Mesendoderm (in vitro differentiated cells): ENCODE results near the gene MYO1E.
"Not testable (repeated sequence)": the region's sequence is repeated elsewhere in the genome, so short reads cannot be mapped to it uniquely, and the experiment has no call there.

Source experiments
- DNase-seq: peaks from one replicate; pipeline ENCODE4 v3.0.0; 2013
- H2AK5ac ChIP-seq: 2 replicates; pipeline ENCODE4 v1.6.1; 2013; ENCODE audit warnings: low read length, inconsistent platforms
- H2BK120ac ChIP-seq: 2 replicates; pipeline ENCODE4 v1.6.1; 2013; ENCODE audit warnings: low read depth, mild to moderate bottlenecking, low read length, moderate library complexity, mixed read lengths
- H2BK15ac ChIP-seq: replicated peaks from 2 replicates; pipeline ENCODE4 v1.6.1; 2013; ENCODE audit warnings: low read depth, mild to moderate bottlenecking, moderate library complexity
- H2BK5ac ChIP-seq: 2 replicates; pipeline ENCODE4 v1.6.1; 2013; ENCODE audit warnings: low read length, inconsistent platforms
- H3K18ac ChIP-seq: 2 replicates; pipeline ENCODE4 v1.6.1; 2013; ENCODE audit warnings: mild to moderate bottlenecking, low read length, mixed read lengths
- H3K23ac ChIP-seq: one replicate; pipeline ENCODE4 v1.6.1; 2013; ENCODE audit warnings: low read length
- H3K27ac ChIP-seq: 2 replicates; pipeline ENCODE4 v1.5.1; 2013; ENCODE audit warnings: low read depth, mild to moderate bottlenecking, inconsistent platforms, low read length, moderate library complexity
- H3K27me3 ChIP-seq: 2 replicates; pipeline ENCODE4 v1.6.1; 2013; ENCODE audit warnings: low read length, control low read depth, mild to moderate bottlenecking, inconsistent platforms; ENCODE audit not compliant: insufficient read depth, poor library complexity
- H3K36me3 ChIP-seq: 2 replicates; pipeline ENCODE4 v1.6.1; 2013; ENCODE audit warnings: low read length, inconsistent platforms; ENCODE audit not compliant: control insufficient read depth, insufficient read depth
- H3K4ac ChIP-seq: one replicate; pipeline ENCODE4 v1.6.1; 2013; ENCODE audit warnings: low read depth, mild to moderate bottlenecking, low read length, moderate library complexity
- H3K4me1 ChIP-seq: 2 replicates; pipeline ENCODE4 v1.6.1; 2013; ENCODE audit warnings: low read depth, low read length, inconsistent platforms; ENCODE audit not compliant: control insufficient read depth
- H3K4me2 ChIP-seq: 2 replicates; pipeline ENCODE4 v1.6.1; 2013; ENCODE audit warnings: low read length
- H3K4me3 ChIP-seq: 2 replicates; pipeline ENCODE4 v1.5.1; 2013; ENCODE audit warnings: mild to moderate bottlenecking, low read length
- H3K56ac ChIP-seq: one replicate; pipeline ENCODE4 v1.6.1; 2013; ENCODE audit warnings: low read length
- H3K79me1 ChIP-seq: 2 replicates; pipeline ENCODE4 v1.6.1; 2013; ENCODE audit warnings: low read length, inconsistent platforms
- H3K79me2 ChIP-seq: 2 replicates; pipeline ENCODE4 v1.6.1; 2013; ENCODE audit warnings: mild to moderate bottlenecking, low read length; ENCODE audit not compliant: control insufficient read depth, insufficient read depth
- H3K9ac ChIP-seq: 2 replicates; pipeline ENCODE4 v1.6.1; 2013; ENCODE audit warnings: low read length, inconsistent platforms
- H4K5ac ChIP-seq: one replicate; pipeline ENCODE4 v1.6.1; 2013; ENCODE audit warnings: low read length
- H4K8ac ChIP-seq: one replicate; pipeline ENCODE4 v1.6.1; 2013; ENCODE audit warnings: low read depth, mild to moderate bottlenecking, control low read depth, low read length, moderate library complexity
- WGBS: extraction: QIAGEN DNeasy Blood & Tissue Kit; methylation state at CpG from one replicate; pipeline ENCODE4 v1.1.7; 2013; ENCODE audit warnings: low lambda C conversion rate, missing lambda C conversion rate; ENCODE audit not compliant: insufficient coverage; ENCODE audit errors: extremely low coverage; 5-methylcytosine and 5-hydroxymethylcytosine counted together

Gene MYO1E

DNA sequence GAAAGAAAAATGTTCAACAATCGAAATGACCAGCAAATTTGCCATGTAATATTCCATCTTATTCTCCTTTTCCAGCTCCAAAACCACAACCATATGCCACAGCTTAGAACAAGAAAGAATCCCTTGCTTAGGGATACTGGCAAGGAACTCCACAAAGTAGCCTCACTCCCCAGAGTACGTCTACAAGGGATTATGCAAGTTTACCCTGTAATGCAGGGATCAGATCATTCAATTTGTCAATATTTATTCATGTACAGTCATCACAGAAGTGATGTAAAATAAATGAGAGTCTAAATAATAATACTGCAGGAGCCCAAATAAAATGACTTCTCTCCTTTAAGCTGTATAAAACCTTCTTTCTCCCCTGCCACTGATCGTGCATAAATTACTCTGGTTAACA lies 23.5 kb upstream of the MYO1E start:
- Histone ChIP-seq H3K79me1 (no peaks in the 10 kb centered on the region), H3K4me2 (no peak overlapping the region), H2AK5ac (no peak overlapping the region), H2BK120ac (no peak overlapping the region), H3K36me3 (no peaks in the 10 kb centered on the region), H3K4me3 (no peak overlapping the region), H3K4ac (no peak overlapping the region), H3K23ac (no peak overlapping the region), H3K4me1 (no peaks in the 10 kb centered on the region), H2BK15ac (no peak overlapping the region), H2BK5ac (no peak overlapping the region), H3K79me2 (no peaks in the 10 kb centered on the region), H3K18ac (no peak overlapping the region), H3K9ac (no peak overlapping the region), H4K5ac (no peak overlapping the region), H3K27ac (no peak overlapping the region), H4K8ac (no peak overlapping the region), H3K56ac (no peak overlapping the region), H3K27me3 (no peaks in the 10 kb centered on the region)
- no peak for DNase-seq
- WGBS = no CpG with 5 or more reads among the region's 3 CpGs

DNA sequence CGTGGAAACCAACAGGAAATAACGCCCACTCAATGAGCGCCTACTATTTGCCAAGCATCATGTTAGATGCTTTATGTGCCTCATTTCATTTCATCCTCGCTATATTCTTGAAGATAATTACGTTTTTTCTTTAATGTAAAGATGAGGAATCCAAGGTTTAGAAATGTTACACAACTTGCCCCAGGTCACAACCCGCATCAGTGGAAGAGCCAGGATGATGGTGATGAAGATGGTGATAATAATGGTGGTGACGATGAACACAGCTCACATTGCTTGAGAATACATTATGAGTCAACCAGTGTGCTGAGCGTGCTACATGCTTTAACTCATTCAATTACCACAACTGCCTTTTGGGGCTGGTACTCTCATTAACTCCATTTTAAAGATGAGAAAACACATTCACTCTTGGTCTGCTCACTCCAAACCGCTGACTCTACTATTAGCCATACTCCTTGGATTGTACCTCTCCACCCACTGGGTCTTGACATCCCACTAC lies 21.5 kb upstream of the MYO1E start:
- Histone ChIP-seq H2AK5ac (no peak overlapping the region), H4K5ac (no peak overlapping the region), H3K79me1 (no peaks in the 10 kb centered on the region), H3K79me2 (no peaks in the 10 kb centered on the region), H3K56ac (no peak overlapping the region), H4K8ac (no peak overlapping the region), H2BK15ac (no peak overlapping the region), H3K4me2 (no peak overlapping the region), H3K4me1 (no peaks in the 10 kb centered on the region), H3K4me3 (no peak overlapping the region), H3K27me3 (no peaks in the 10 kb centered on the region), H2BK5ac (no peak overlapping the region), H2BK120ac (no peak overlapping the region), H3K23ac (no peak overlapping the region), H3K27ac (no peak overlapping the region), H3K36me3 (no peaks in the 10 kb centered on the region), H3K9ac (no peak overlapping the region), H3K4ac (no peak overlapping the region), H3K18ac (no peak overlapping the region)
- no CpG with 5 or more reads among the region's 9 CpGs for WGBS
- DNase-seq = no peak

DNA sequence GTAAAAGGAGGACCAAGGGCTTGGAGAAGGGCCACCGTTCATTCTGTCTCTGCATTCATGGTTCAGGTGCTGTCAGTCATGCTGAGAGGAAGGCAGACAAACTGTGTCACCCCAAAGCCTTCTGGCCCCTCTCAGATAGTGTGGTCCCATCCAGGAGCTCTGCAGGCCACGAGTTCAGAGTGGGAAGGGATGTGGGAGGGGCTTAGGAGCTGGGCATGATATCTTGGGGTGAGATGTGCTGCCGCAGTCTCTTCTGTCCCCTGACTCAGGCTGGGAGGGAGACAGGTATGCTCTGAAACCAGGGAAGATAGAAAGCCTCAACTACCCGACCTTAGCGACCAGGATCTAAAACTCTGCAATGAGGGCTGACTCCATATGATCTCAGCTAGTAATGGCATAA lies 19.6 kb upstream of the MYO1E start:
- Histone ChIP-seq H2BK5ac (no peak overlapping the region), H3K9ac (no peak overlapping the region), H2BK15ac (no peak overlapping the region), H3K18ac (no peak overlapping the region), H3K4ac (no peak overlapping the region), H3K4me3 (no peak overlapping the region), H3K4me2 (no peak overlapping the region), H3K79me2 (no peaks in the 10 kb centered on the region), H3K56ac (no peak overlapping the region), H2AK5ac (no peak overlapping the region), H3K36me3 (no peaks in the 10 kb centered on the region), H3K27me3 (no peaks in the 10 kb centered on the region), H4K8ac (no peak overlapping the region), H3K27ac (no peak overlapping the region), H3K79me1 (no peaks in the 10 kb centered on the region), H3K23ac (no peak overlapping the region), H4K5ac (no peak overlapping the region), H3K4me1 (no peaks in the 10 kb centered on the region), H2BK120ac (no peak overlapping the region)
- no CpG with 5 or more reads among the region's 5 CpGs for WGBS
- DNase-seq = no peak

DNA sequence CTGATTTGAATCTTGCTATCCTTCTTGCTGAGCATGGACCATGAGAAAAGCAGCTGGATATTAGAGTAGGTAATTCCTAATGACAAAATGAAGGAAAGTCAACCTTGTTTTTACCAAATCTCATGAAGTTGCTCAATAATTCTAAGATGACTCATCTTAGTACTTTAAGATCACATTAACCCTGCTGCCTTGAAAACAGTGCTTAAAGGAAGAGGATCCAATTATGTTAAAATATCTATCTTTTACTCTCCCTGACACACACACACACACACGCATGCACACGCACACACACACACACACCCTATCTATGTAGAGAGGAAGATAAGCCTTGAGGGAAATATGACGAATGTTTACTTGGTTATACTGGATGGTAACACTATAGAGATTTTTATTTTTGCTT lies 16.0 kb upstream of the MYO1E start:
- no peak for DNase-seq
- H2BK120ac ChIP-seq = no peak overlapping the region
- no peak overlapping the region for H3K27ac ChIP-seq
- H3K4me3 ChIP-seq = no peak overlapping the region
- H3K79me2 ChIP-seq = no peaks in the 10 kb centered on the region
- no peaks in the 10 kb centered on the region for H3K4me1 ChIP-seq
- H3K36me3 ChIP-seq = no peaks in the 10 kb centered on the region
- H3K4ac ChIP-seq = no peak overlapping the region
- no peak overlapping the region for H3K56ac ChIP-seq
- no peak overlapping the region for H2AK5ac ChIP-seq
- no peak overlapping the region for H4K5ac ChIP-seq
- no peaks in the 10 kb centered on the region for H3K79me1 ChIP-seq
- no peak overlapping the region for H2BK5ac ChIP-seq
- no CpG with 5 or more reads among the region's 3 CpGs for whole genome bisulfite sequencing
- no peak overlapping the region for H4K8ac ChIP-seq
- no peaks in the 10 kb centered on the region for H3K27me3 ChIP-seq
- no peak overlapping the region for H3K9ac ChIP-seq
- no peak overlapping the region for H2BK15ac ChIP-seq
- H3K4me2 ChIP-seq = no peak overlapping the region
- no peak overlapping the region for H3K23ac ChIP-seq
- no peak overlapping the region for H3K18ac ChIP-seq

DNA sequence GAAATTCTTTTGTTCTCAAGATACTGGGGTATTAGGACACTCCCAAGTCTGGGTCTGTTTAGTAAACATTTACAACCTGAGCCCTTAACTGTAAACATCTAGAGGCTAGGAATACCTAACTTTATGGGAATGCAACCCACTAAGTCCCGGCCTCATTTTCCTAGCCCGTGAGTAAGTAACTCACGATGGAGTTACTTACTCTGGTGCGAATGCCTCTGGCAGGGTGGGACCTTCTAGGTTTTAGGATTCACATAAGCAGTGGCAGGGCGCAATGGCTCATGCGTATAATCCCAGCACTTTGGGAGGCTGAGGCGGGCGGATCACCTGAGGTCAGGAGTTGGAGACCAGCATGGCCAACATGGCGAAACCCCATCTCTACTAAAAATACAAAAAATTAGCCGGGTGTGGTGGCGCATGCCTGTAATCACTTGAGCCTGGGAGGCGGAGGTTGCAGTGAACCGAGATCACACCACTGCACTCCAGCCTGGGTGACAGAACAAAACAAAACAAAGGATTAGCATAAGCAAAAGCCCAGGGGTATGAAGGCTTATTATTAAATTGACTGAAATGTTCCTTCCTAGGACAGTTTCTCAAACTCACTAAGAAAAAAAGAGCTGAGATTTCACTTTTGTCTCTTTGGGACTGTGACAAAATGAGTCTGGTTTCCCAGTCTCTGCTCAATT lies 14.7 kb upstream of the MYO1E start:
- H3K4me3 ChIP-seq, H3K27me3 ChIP-seq, H3K79me1 ChIP-seq, H3K4me2 ChIP-seq, H3K27ac ChIP-seq, H2BK15ac ChIP-seq, H2BK120ac ChIP-seq, H3K36me3 ChIP-seq, H3K9ac ChIP-seq, H3K4ac ChIP-seq, H3K56ac ChIP-seq, H2AK5ac ChIP-seq, DNase-seq, H3K18ac ChIP-seq, H3K4me1 ChIP-seq, H3K79me2 ChIP-seq, H3K23ac ChIP-seq, H2BK5ac ChIP-seq, H4K8ac ChIP-seq, H4K5ac ChIP-seq: not testable (repeated sequence)
- WGBS = no CpG with 5 or more reads among the region's 13 CpGs

DNA sequence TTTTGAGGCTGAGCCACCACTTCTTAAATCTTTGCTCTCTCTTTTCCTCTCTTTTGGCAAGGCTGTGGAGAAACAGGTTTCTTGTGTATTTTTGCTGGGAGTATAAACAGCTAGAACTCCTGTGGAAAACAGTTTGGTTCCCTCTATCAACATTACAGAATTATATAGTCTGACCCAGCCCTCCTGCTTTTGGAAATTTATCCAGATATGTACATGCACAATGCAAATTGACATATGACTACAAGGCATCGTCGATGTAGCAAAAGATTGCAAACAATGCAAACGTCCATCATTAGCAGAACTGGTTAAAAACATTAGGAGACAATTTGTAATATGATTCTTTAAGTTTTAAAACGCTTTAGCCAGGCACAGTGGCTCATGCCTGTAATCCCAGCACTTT lies 12.5 kb upstream of the MYO1E start:
- H4K5ac ChIP-seq = no peak overlapping the region
- no peak overlapping the region for H4K8ac ChIP-seq
- H3K36me3 ChIP-seq = no peaks in the 10 kb centered on the region
- no peaks in the 10 kb centered on the region for H3K4me1 ChIP-seq
- H3K79me2 ChIP-seq = no peaks in the 10 kb centered on the region
- no peak overlapping the region for H2BK15ac ChIP-seq
- no peak overlapping the region for H3K23ac ChIP-seq
- WGBS = no CpG with 5 or more reads among the region's 4 CpGs
- H3K56ac ChIP-seq = no peak overlapping the region
- H2BK120ac ChIP-seq = no peak overlapping the region
- H2AK5ac ChIP-seq = no peak overlapping the region
- H2BK5ac ChIP-seq = no peak overlapping the region
- H3K27ac ChIP-seq = no peak overlapping the region
- no peak overlapping the region for H3K4me3 ChIP-seq
- no peaks in the 10 kb centered on the region for H3K79me1 ChIP-seq
- no peaks in the 10 kb centered on the region for H3K27me3 ChIP-seq
- no peak overlapping the region for H3K4me2 ChIP-seq
- no peak overlapping the region for H3K4ac ChIP-seq
- no peak for DNase-seq
- H3K18ac ChIP-seq = no peak overlapping the region
- H3K9ac ChIP-seq = no peak overlapping the region
